Measurements from ENCODE around the gene THUMPD1. TPM values are rescaled to one million over a fixed set of nuclear protein-coding genes. Genes with fewer than 3 reads are reported as not detected.

Gene THUMPD1, protein sequence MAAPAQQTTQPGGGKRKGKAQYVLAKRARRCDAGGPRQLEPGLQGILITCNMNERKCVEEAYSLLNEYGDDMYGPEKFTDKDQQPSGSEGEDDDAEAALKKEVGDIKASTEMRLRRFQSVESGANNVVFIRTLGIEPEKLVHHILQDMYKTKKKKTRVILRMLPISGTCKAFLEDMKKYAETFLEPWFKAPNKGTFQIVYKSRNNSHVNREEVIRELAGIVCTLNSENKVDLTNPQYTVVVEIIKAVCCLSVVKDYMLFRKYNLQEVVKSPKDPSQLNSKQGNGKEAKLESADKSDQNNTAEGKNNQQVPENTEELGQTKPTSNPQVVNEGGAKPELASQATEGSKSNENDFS
- 10 to 100 TPM; 30.8 to 52.8 (median 32.4) TPM for total RNA-seq
- long read RNA-seq, donor 1, full-length matches to known transcripts: 51 of 57 reads
- long read RNA-seq, donor 1, partial matches to known transcripts: 3 of 57 reads
- long read RNA-seq, donor 1, other reads (novel, unspliced or antisense): 3 of 57 reads
- long read RNA-seq, donor 2, full-length matches to known transcripts: 15 of 21 reads
- long read RNA-seq, donor 2, partial matches to known transcripts: 0 of 21 reads
- long read RNA-seq, donor 2, other reads (novel, unspliced or antisense): 6 of 21 reads

DNA sequence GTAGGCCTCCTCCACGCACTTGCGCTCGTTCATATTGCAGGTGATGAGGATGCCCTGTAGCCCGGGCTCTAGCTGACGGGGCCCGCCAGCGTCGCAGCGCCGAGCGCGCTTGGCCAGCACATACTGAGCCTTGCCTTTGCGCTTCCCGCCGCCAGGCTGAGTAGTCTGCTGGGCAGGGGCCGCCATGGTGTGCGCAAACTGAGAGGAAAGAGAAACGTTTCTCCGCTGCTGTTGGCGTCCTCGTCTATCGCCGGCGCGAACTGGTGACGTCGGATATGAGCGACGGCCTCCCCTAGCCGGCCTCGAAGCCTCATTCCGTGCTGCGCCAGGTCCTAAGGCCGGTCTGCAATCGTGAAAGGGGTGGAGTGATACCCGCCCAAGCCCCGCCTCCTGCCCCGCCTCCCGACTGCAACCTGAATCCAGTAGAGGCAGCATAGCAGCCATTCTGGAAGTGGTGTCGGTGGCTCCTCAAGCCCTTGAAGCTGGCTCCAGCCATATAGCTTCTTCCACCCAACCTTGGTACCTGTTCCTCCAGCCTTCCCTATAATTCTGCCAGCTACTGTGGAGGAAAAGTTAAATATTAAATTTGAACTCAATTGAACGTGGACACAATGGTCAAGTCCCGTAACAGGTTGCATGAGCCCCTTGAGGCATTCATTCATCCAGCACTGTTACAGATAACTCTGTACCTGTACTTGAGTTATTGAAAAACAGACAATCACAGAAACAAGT, at the start of gene THUMPD1:
Gene THUMPD1 (minus strand): TSS at position 265 of the 732 bp plus-strand sequence. CDS start 79 bp downstream, at position 186.
- peak; percentile 98 for ATAC-seq
- H3K36me3 ChIP-seq (ENCODE audit: low read depth): peaks cover 1% of the 10 kb centered on the region
- peaks cover 3% of the 10 kb centered on the region for H3K9me3 ChIP-seq
- TF ChIP-seq, protein P1, sequence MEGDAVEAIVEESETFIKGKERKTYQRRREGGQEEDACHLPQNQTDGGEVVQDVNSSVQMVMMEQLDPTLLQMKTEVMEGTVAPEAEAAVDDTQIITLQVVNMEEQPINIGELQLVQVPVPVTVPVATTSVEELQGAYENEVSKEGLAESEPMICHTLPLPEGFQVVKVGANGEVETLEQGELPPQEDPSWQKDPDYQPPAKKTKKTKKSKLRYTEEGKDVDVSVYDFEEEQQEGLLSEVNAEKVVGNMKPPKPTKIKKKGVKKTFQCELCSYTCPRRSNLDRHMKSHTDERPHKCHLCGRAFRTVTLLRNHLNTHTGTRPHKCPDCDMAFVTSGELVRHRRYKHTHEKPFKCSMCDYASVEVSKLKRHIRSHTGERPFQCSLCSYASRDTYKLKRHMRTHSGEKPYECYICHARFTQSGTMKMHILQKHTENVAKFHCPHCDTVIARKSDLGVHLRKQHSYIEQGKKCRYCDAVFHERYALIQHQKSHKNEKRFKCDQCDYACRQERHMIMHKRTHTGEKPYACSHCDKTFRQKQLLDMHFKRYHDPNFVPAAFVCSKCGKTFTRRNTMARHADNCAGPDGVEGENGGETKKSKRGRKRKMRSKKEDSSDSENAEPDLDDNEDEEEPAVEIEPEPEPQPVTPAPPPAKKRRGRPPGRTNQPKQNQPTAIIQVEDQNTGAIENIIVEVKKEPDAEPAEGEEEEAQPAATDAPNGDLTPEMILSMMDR (IDR thresholded peaks at IDR 0.05): peak; percentile 6
- peak within 1 kb of the TSS; percentile 98 for H3K4me3 ChIP-seq
- peaks cover 14% of the 10 kb centered on the region for H3K4me1 ChIP-seq (ENCODE audit: low read depth)
- DNase-seq: peak; percentile 98 to 99 (median 99)
- intact Hi-C loops (cut with DNase I, micrococcal nuclease): no loop called here

DNA sequence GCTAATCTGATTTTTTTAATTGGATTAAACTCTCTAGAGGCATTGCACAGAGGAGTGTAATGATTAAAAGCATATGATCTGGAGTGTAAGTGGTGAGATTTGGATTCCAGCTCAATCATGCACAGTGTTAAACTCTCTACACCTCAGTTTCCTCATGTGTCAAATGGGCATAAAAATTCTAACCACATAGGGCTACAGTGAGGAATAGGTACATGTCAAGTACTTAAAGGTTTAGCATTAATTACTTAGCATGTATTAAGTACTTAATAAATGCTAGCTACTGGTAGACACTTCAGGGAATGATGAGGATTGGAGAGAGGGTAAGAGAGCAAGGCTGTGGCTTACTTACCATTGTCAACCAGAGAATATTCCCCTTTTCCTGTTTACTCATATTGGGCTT, 47.5 kb upstream of the THUMPD1 start:
- ATAC-seq: no peak
- Histone ChIP-seq H3K9me3 (no peaks in the 10 kb centered on the region), H3K4me1 (ENCODE audit: low read depth) (no peaks in the 10 kb centered on the region), H3K4me3 (no peak overlapping the region), H3K36me3 (ENCODE audit: low read depth) (no peaks in the 10 kb centered on the region)
- TF ChIP-seq, protein P1 (IDR thresholded peaks at IDR 0.05): no peak
- DNase-seq: no peak
- intact Hi-C loops (cut with DNase I, micrococcal nuclease): no loop called here

DNA sequence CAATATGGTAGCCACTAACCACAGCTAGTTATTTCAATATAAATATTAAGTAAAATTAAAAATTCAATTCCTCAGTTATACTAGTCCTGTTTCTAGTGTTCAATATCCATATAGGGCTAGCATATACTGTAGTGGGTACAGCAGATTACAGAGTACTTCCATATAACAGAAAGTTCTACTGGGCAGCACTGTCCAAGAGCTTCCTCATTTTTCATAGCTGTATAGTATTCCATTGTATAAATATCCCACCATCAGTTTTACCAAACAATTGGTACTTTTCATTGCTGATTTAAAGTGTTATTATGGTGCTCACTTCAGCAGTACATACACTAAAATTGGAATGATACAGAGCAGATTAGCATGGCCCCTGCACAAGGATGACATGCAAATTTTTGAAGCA, 42.6 kb upstream of the THUMPD1 start:
- DNase-seq (no peak), ATAC-seq (no peak)
- Histone ChIP-seq H3K36me3 (ENCODE audit: low read depth) (no peaks in the 10 kb centered on the region), H3K4me3 (no peak overlapping the region), H3K4me1 (ENCODE audit: low read depth) (no peaks in the 10 kb centered on the region), H3K9me3 (no peaks in the 10 kb centered on the region)
- intact Hi-C loops (cut with DNase I, micrococcal nuclease): no loop called here
- TF ChIP-seq, protein P1 (IDR thresholded peaks at IDR 0.05): no peak

DNA sequence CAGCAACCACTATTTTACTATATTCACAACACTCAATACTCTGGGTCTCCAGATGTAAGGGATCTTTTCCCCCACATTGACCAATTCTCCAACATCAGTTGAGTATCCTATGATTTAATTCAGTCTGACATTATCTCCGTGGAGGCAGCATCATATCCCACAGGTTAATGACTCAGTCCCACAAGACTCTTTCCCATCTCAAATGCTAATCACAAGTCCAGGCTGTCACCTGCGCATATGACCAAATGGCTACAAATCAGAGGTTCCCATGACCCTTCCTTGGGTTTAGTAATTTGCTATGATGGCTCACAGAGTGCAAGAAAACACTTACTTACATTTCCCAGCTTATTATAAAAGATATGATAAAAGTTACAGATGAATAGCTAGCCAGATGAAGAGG, 40.9 kb upstream of the THUMPD1 start:
- H3K4me1 ChIP-seq (ENCODE audit: low read depth): no peaks in the 10 kb centered on the region
- DNase-seq (no peak), ATAC-seq (no peak)
- intact Hi-C loops (cut with DNase I, micrococcal nuclease): no loop called here
- TF ChIP-seq, protein P1 (IDR thresholded peaks at IDR 0.05): no peak
- H3K36me3 ChIP-seq (ENCODE audit: low read depth): no peaks in the 10 kb centered on the region
- H3K9me3 ChIP-seq: no peaks in the 10 kb centered on the region
- no peak overlapping the region for H3K4me3 ChIP-seq

DNA sequence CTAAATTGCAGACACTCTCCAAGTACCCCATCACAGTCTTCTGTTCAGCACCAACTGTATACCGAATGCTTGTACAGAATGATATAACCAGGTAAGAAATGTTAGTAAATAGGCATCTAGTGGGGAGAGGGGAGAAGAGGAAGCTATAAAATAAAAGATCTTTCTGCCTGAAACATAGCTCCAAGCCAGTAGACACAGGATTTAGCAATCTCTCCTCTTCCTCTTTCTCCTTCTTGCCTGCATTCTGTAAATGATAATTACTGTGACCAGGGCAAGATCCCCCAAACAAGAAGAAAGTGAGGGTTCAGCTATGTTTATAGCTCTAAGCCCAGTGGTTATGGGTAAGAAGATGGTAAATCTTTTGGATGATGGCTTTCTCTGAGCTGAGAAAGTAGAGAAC, 40.1 kb upstream of the THUMPD1 start:
- H3K36me3 ChIP-seq (ENCODE audit: low read depth): no peaks in the 10 kb centered on the region
- no peak for DNase-seq
- TF ChIP-seq, protein P1 (IDR thresholded peaks at IDR 0.05): no peak
- ATAC-seq: no peak
- no peaks in the 10 kb centered on the region for H3K4me1 ChIP-seq (ENCODE audit: low read depth)
- intact Hi-C loops (cut with DNase I, micrococcal nuclease): no loop called here
- no peaks in the 10 kb centered on the region for H3K9me3 ChIP-seq
- no peak overlapping the region for H3K4me3 ChIP-seq

All from mucosa of descending colon (tissue), 3 donors.